ENCODE results near the gene CILP. TPM values are rescaled to one million over a fixed set of nuclear protein-coding genes. Genes with fewer than 3 reads are reported as not detected.

Gene CILP
- total RNA-seq, 1 experiment from 2014 or later, result 0.08 TPM

DNA sequence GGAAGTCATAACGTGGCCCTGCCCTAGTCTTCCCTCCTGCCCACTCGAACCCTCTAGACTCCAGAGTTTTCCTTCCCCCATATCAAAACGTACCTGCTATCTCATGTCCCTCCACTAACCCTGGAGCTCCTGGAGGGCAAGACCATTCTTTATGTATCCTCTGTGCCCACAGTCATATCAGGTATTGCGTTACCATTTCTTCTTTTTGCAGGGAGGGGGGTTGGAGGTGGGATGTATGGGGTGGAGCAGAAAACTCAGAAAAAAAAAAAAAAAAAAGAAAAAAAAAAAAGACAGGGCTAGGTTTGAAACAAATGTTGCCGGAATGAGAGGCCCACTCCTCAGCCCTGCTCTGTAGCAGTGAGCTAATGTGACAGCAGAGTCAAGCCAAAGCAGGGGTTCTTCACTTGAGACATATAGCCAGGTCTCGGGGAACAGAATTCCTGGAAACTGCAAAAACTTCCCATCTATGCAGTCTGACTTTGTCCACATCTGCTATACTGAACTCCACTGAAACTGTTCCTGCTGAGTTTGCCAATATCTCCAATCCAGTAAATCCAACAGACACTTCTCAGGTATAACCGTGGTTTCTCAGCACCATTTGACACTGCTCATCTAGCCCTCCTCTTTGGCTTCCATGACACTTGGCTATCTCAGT lies 44.3 kb upstream of the CILP start:
- DNase-seq (ENCODE audit: low read depth, low spot score) (no peak), ATAC-seq (no peak)
- H3K4me1 ChIP-seq (ENCODE audit: control insufficient read depth, insufficient read depth, low read length), result no peaks in the 10 kb centered on the region
- H3K36me3 ChIP-seq (ENCODE audit: control insufficient read depth, insufficient read depth, low read length), result no peaks in the 10 kb centered on the region; the same call in 1 of the 2 replicates
- H3K4me3 ChIP-seq (ENCODE audit: low read depth in 2 of 2, low read length in 2 of 2), result no peak overlapping the region
- intact Hi-C loops (cut with micrococcal nuclease; ENCODE audit: unreplicated experiment), result no loop called here
- H3K27me3 ChIP-seq (ENCODE audit: control insufficient read depth, insufficient read depth, low read length), result no peaks in the 10 kb centered on the region
- in situ Hi-C loops (cut with HindIII; ENCODE audit: low pct_unique_long_range_greater_than_20kb, low sequenced_read_pairs), result no loop called here
- no TSS peak for BruUV-seq (replicated peaks)
- TF ChIP-seq, protein P1, sequence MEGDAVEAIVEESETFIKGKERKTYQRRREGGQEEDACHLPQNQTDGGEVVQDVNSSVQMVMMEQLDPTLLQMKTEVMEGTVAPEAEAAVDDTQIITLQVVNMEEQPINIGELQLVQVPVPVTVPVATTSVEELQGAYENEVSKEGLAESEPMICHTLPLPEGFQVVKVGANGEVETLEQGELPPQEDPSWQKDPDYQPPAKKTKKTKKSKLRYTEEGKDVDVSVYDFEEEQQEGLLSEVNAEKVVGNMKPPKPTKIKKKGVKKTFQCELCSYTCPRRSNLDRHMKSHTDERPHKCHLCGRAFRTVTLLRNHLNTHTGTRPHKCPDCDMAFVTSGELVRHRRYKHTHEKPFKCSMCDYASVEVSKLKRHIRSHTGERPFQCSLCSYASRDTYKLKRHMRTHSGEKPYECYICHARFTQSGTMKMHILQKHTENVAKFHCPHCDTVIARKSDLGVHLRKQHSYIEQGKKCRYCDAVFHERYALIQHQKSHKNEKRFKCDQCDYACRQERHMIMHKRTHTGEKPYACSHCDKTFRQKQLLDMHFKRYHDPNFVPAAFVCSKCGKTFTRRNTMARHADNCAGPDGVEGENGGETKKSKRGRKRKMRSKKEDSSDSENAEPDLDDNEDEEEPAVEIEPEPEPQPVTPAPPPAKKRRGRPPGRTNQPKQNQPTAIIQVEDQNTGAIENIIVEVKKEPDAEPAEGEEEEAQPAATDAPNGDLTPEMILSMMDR (IDR thresholded peaks at IDR 0.05), result no peak
- TF ChIP-seq SIN3A (IDR thresholded peaks at IDR 0.05; ENCODE audit: borderline replicate concordance, insufficient read depth, low read depth, low read length) (no peak), TCF7L2 (IDR thresholded peaks at IDR 0.05; ENCODE audit: low read depth, low read length) (no peak), POLR2AphosphoS5 (IDR thresholded peaks at IDR 0.05; ENCODE audit: low read depth, low read length) (no peak)
- TF ChIP-seq, protein P2, sequence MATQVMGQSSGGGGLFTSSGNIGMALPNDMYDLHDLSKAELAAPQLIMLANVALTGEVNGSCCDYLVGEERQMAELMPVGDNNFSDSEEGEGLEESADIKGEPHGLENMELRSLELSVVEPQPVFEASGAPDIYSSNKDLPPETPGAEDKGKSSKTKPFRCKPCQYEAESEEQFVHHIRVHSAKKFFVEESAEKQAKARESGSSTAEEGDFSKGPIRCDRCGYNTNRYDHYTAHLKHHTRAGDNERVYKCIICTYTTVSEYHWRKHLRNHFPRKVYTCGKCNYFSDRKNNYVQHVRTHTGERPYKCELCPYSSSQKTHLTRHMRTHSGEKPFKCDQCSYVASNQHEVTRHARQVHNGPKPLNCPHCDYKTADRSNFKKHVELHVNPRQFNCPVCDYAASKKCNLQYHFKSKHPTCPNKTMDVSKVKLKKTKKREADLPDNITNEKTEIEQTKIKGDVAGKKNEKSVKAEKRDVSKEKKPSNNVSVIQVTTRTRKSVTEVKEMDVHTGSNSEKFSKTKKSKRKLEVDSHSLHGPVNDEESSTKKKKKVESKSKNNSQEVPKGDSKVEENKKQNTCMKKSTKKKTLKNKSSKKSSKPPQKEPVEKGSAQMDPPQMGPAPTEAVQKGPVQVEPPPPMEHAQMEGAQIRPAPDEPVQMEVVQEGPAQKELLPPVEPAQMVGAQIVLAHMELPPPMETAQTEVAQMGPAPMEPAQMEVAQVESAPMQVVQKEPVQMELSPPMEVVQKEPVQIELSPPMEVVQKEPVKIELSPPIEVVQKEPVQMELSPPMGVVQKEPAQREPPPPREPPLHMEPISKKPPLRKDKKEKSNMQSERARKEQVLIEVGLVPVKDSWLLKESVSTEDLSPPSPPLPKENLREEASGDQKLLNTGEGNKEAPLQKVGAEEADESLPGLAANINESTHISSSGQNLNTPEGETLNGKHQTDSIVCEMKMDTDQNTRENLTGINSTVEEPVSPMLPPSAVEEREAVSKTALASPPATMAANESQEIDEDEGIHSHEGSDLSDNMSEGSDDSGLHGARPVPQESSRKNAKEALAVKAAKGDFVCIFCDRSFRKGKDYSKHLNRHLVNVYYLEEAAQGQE (IDR thresholded peaks at IDR 0.05; ENCODE audit: insufficient read depth in 1 of 2, low read depth in 2 of 2, low read length in 1 of 2), result no peak
- ChIA-PET POLR2A (no interaction called here), CTCF (interaction anchor here (0.6 kb wide), 1 partner anchor 24 kb away, joined by 3 read pairs; no protein-coding TSS in a partner anchor)
- no peaks in the 10 kb centered on the region for H3K9me3 ChIP-seq (ENCODE audit: control insufficient read depth, insufficient read depth, low read depth, low read length)
- H3K27ac ChIP-seq (ENCODE audit: low read length), result no peak overlapping the region

DNA sequence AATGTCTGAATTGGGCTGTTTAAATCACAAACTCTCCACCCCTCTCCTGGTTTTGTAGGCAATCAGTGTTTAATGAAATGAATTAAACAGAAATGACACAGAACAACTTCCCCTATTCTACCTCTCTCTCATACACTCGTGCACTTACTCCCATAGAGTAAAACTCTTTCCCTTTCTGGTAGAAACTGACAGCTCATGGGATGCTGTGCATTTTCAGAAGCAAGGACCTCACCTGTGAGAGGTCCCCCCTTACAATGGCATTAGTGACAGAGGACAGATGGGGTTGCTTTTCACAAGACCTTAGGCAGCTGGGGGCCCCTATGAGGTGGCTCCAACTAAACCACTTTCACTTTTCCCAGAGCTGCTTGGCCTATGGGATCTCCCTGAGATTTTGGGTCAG lies 43.5 kb upstream of the CILP start:
- ATAC-seq (no peak), DNase-seq (ENCODE audit: low read depth, low spot score) (no peak)
- CTCF ChIA-PET, result no interaction called here
- Histone ChIP-seq H3K9me3 (ENCODE audit: control insufficient read depth, insufficient read depth, low read depth, low read length) (no peaks in the 10 kb centered on the region), H3K27me3 (ENCODE audit: control insufficient read depth, insufficient read depth, low read length) (no peaks in the 10 kb centered on the region), H3K4me1 (ENCODE audit: control insufficient read depth, insufficient read depth, low read length) (no peaks in the 10 kb centered on the region), H3K4me3 (ENCODE audit: low read depth in 2 of 2, low read length in 2 of 2) (no peak overlapping the region), H3K36me3 (ENCODE audit: control insufficient read depth, insufficient read depth, low read length) (no peaks in the 10 kb centered on the region; the same call in 1 of the 2 replicates), H3K27ac (ENCODE audit: low read length) (no peak overlapping the region)
- POLR2A ChIA-PET, result no interaction called here
- TF ChIP-seq, protein P2 (IDR thresholded peaks at IDR 0.05; ENCODE audit: insufficient read depth in 1 of 2, low read depth in 2 of 2, low read length in 1 of 2), result no peak
- TF ChIP-seq POLR2AphosphoS5 (IDR thresholded peaks at IDR 0.05; ENCODE audit: low read depth, low read length), result no peak
- TF ChIP-seq TCF7L2 (IDR thresholded peaks at IDR 0.05; ENCODE audit: low read depth, low read length), result no peak
- TF ChIP-seq, protein P1 (IDR thresholded peaks at IDR 0.05), result no peak
- TF ChIP-seq SIN3A (IDR thresholded peaks at IDR 0.05; ENCODE audit: borderline replicate concordance, insufficient read depth, low read depth, low read length), result no peak
- BruUV-seq (replicated peaks), result no TSS peak
- in situ Hi-C loops (cut with HindIII; ENCODE audit: low pct_unique_long_range_greater_than_20kb, low sequenced_read_pairs) (no loop called here), intact Hi-C loops (cut with micrococcal nuclease; ENCODE audit: unreplicated experiment) (no loop called here)
